Lower lobe of right lung (tissue), 2 donors: ENCODE measurements around the gene HCST. TPM values are rescaled to one million over a fixed set of nuclear protein-coding genes. Genes with fewer than 3 reads are reported as not detected.

Experiments used
- ATAC-seq, 2 donors: fragments of 200-7000 bp; cut with Tn5 transposase; one replicate each; pipeline ENCODE4 v1.9.1; 2020 to 2022; ENCODE audit warnings: mild to moderate bottlenecking in 2 of 2, moderate library complexity in 2 of 2
- DNase-seq: peaks from one replicate; pipeline ENCODE4 v3.0.0-alpha.2; 2020
- H3K27ac ChIP-seq: fragments of 200-600 bp; one replicate; pipeline ENCODE4 v1.8.0; 2022
- H3K27me3 ChIP-seq: fragments of 200-600 bp; one replicate; pipeline ENCODE4 v1.8.0; 2022; ENCODE audit warnings: low read depth
- H3K36me3 ChIP-seq: fragments of 200-600 bp; one replicate; pipeline ENCODE4 v1.8.0; 2022; ENCODE audit warnings: mild to moderate bottlenecking
- H3K4me1 ChIP-seq: fragments of 200-600 bp; one replicate; pipeline ENCODE4 v1.8.0; 2022
- H3K4me3 ChIP-seq: fragments of 200-600 bp; one replicate; pipeline ENCODE4 v1.8.0; 2022; ENCODE audit warnings: mild to moderate bottlenecking
- H3K9me3 ChIP-seq: fragments of 200-600 bp; one replicate; pipeline ENCODE4 v1.8.0; 2022
- CTCF ChIP-seq: fragments of 200-600 bp; IDR thresholded peaks from one replicate; pipeline ENCODE4 v1.8.0; 2022; ENCODE audit warnings: antibody characterized with exemption, mild to moderate bottlenecking
- intact Hi-C: fragments of 100-400 bp; cut with DNase I; formaldehyde crosslinking; loops from one replicate; pipeline ENCODE4 v1.11.0; 2022
- total RNA-seq: library from RNA; stranded (reverse); fragmentation: NEBNext Ultra II Directional; extraction: Animal tissue kit (Norgen Biotek cat#: 25700); gene quantifications from one replicate; pipeline ENCODE4 v1.2.1, GENCODE V29; 2021
- donor health status: DM: no; HTN: yes; CAD: no; lungs with severe emphysema.

HCST gene
- total RNA-seq, 1 donor from 2014 or later, result 43.3 TPM

- Histone ChIP-seq H3K27me3 (peaks cover 4% of the 10 kb centered on the region), H3K36me3 (no peaks in the 10 kb centered on the region), H3K27ac (peak overlapping the region; percentile 11), H3K9me3 (no peaks in the 10 kb centered on the region), H3K4me1 (peaks cover 4% of the 10 kb centered on the region), H3K4me3 (no peak overlapping the region)
- no peak for TF ChIP-seq CTCF
- no peak for ATAC-seq
- intact Hi-C loops, result no loop called here
- no peak for DNase-seq
Observed at GRCh38 chr19:35913589-35913988, 11.3 kb downstream of the HCST start.

GRCh38 chr19:35915443-35915842 is 13.1 kb downstream of the HCST start:
- DNase-seq, result no peak
- intact Hi-C loops, result no loop called here
- ATAC-seq, result no peak
- peaks cover 4% of the 10 kb centered on the region for H3K27me3 ChIP-seq
- H3K4me3 ChIP-seq, result no peak overlapping the region
- no peaks in the 10 kb centered on the region for H3K4me1 ChIP-seq
- no peak for TF ChIP-seq CTCF
- H3K27ac ChIP-seq, result no peak overlapping the region
- H3K36me3 ChIP-seq, result no peaks in the 10 kb centered on the region
- H3K9me3 ChIP-seq, result no peaks in the 10 kb centered on the region

GRCh38 chr19:35919306-35919705 is 17.0 kb downstream of the HCST start:
- Histone ChIP-seq H3K36me3 (no peaks in the 10 kb centered on the region), H3K4me3 (no peak overlapping the region), H3K9me3 (no peaks in the 10 kb centered on the region), H3K4me1 (no peaks in the 10 kb centered on the region), H3K27ac (no peak overlapping the region), H3K27me3 (no peaks in the 10 kb centered on the region)
- ATAC-seq, result no peak
- no peak for DNase-seq
- intact Hi-C loops, result no loop called here
- no peak for TF ChIP-seq CTCF

- Histone ChIP-seq H3K4me3 (no peak overlapping the region), H3K4me1 (no peaks in the 10 kb centered on the region), H3K36me3 (no peaks in the 10 kb centered on the region), H3K27ac (no peak overlapping the region), H3K9me3 (peaks cover 8% of the 10 kb centered on the region), H3K27me3 (peaks cover 4% of the 10 kb centered on the region)
- intact Hi-C loops, result no loop called here
- no peak for DNase-seq
- no peak for TF ChIP-seq CTCF
- no peak for ATAC-seq
Observed at GRCh38 chr19:35921012-35921411, 18.7 kb downstream of the HCST start.

GRCh38 chr19:35925501-35925900 is 23.2 kb downstream of the HCST start:
- Histone ChIP-seq H3K4me1 (peaks cover 3% of the 10 kb centered on the region), H3K36me3 (no peaks in the 10 kb centered on the region), H3K27me3 (peaks cover 8% of the 10 kb centered on the region), H3K27ac (no peak overlapping the region), H3K9me3 (peaks cover 8% of the 10 kb centered on the region), H3K4me3 (no peak overlapping the region)
- no peak for ATAC-seq
- no peak for DNase-seq
- TF ChIP-seq CTCF, result no peak
- intact Hi-C loops, result no loop called here

- intact Hi-C loops, result no loop called here
- Histone ChIP-seq H3K4me1 (peaks cover 11% of the 10 kb centered on the region), H3K36me3 (no peaks in the 10 kb centered on the region), H3K27me3 (peaks cover 8% of the 10 kb centered on the region), H3K9me3 (peaks cover 8% of the 10 kb centered on the region), H3K27ac (no peak overlapping the region), H3K4me3 (no peak overlapping the region)
- no peak for TF ChIP-seq CTCF
- ATAC-seq (no peak), DNase-seq (no peak)
Observed at GRCh38 chr19:35928507-35928906, 26.2 kb downstream of the HCST start.
